Endometrial microvascular endothelial cells (primary cell): ENCODE data around the gene LENG8. TPM values are rescaled to one million over a fixed set of nuclear protein-coding genes. Genes with fewer than 3 reads are reported as not detected.
"Not testable (repeated sequence)": the region's sequence is repeated elsewhere in the genome, so short reads cannot be mapped to it uniquely, and the experiment has no call there.

ENCODE experiments used
- in situ Hi-C: cut with HindIII; loops from 2 replicates; pipeline ENCODE4 v1.10.0; 2017; ENCODE audit warnings: low sequenced_read_pairs, low pct_unique_long_range_greater_than_20kb; ENCODE audit errors: inconsistent ontology term
- total RNA-seq: library from RNA; depleted of rRNA; stranded (reverse); fragments of >200 nt; gene quantifications from one replicate; pipeline ENCODE4 v1.2.3, GENCODE V29; 2015; ENCODE audit errors: inconsistent ontology term

Gene LENG8
- total RNA-seq, 1 donor from 2014 or later, result 32.3 TPM

DNA sequence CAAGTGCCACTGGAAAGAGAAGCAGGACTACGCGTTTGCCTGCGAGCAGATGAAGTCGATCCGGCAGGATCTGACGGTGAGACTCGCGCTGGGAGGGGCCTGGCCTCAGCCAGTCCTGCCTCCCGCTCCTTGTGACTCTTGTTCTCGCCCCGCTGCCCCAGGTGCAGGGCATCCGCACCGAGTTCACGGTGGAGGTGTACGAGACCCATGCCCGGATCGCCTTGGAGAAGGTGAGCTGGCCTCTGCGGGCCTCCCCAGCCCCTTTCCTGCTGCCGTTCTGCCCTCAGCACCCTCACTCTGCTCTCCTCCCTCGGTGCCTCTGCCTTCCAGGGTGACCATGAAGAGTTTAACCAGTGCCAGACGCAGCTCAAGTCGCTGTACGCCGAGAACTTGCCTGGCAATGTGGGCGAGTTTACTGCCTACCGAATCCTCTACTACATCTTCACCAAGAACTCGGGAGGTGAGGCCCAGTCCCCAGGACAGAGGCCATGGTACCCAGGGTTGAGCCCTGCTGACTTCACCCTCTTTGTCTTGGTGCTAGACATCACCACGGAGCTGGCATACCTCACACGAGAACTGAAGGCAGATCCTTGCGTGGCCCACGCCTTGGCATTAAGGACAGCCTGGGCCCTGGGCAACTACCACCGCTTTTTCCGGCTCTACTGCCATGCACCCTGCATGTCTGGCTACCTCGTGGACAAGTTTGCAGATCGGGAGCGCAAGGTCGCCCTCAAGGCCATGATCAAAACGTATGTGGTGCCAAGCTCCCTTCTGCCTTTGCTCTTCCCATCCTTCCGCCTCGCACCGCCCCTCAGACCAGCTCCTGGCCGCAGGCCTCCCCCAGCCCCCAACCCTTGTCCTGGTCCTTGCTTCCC is 9.0 kb downstream of the LENG8 start:
- in situ Hi-C loops, result no loop called here

DNA sequence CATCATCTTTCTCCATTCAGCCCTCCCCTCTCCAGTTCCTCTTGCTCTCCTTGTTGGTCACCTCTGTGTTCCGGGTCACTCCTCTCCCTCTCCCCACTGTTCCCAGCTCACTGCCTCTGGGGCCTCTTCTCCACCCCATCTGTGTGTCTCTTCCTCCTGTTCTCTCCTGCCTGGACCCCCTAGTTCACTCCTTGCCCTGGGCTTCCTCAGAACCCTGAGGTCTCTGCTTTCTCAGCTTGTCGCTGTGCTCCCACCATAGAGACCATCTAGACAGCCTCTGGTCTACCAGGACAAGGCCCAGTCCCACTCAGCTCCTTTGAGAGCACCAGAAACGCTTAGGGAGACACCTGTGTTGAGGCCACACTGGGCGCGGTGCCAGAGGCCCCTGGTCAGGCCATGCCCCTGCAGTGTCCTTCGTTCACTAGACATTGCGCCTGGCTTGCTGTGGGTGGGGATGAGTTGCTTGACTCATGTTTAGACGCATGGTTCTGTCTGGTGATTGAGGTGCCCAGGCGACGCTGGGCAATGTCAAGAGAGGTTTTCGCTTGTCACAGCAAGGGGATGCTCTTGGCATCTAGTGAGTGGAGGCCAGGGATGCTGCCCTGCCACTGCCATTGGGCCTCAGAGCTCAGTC is 9.8 kb downstream of the LENG8 start:
- in situ Hi-C loops, result no loop called here

DNA sequence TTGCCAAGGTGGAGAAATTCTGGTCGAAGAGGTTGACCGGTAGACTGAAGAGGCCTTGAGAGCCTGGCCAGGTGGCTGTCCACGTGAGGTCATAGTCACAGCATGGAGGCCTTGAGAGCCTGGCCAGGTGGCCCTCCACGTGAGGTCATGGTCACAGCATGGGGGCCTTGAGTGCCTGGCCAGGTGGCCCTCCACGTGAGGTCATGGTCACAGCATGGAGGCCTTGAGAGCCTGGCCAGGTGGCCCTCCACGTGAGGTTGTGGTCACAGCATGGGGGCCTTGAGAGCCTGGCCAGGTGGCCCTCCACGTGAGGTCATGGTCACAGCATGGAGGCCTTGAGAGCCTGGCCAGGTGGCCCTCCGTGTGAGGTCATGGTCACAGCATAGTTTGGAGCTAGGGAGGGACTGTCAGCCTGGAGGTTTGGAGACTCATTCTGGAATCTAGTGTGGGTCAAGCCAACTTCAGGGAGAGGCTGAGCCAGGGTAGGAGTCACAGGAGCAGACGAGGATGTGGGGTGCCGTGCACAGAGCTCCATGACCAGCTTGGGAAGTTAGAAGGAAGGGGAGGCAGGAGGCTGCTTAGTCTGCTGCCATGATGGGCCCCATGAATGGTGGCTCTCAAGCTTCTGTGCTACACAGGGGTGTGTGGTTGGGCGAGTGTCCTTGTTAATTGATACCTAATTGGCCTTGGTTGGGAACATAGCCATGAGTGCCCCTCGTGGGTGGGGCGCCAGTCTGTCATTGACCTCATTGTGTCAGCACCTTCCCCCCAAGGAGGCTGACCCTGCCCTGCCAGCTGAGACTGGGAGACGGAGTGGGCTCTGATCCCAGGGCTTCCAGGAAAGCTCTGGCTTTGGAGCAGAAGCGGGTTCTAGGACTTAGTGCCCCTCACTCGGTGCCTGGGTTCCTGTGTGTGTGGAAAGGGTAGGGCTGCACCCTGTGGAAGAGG is 10.6 kb downstream of the LENG8 start:
- in situ Hi-C loops, result no loop called here

DNA sequence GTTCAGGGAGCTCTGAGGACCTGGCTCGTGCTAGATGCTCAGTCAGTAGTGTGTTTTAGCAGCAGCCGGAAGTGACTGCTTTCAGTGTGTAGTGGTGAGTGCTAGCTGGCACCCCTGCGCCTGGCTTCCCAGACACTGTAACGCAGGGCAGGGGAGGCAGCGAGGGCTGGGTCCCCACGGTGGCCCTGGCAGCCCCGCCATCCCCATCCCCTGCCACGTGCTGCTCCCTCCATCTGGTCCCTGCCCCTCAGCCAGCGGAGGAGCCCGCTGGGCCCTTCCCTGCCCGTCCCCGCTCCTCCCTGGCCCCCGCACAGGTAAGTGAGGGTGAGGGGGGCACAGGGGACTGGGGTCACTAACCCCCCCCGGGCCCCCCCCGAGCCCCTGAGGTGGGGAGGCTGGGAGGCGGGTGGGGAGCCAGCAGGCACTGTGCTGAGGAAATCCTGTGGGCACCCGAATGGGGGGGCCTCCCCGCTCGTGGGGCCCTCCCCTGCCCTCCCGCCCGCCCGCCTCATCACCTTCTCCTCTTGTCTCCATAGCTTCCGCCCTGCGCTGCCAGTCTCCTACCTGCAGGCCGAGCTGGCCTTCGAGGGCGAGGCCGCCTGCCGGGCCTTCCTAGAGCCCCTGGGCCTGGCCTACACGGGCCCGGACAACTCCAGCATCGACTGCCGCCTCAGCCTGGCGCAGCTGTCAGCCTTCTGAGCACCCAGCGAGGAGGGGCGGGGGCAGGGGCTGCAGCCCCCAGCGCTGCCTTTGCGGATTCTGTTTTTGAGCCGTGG is 11.4 kb downstream of the LENG8 start:
- in situ Hi-C loops, result no loop called here

DNA sequence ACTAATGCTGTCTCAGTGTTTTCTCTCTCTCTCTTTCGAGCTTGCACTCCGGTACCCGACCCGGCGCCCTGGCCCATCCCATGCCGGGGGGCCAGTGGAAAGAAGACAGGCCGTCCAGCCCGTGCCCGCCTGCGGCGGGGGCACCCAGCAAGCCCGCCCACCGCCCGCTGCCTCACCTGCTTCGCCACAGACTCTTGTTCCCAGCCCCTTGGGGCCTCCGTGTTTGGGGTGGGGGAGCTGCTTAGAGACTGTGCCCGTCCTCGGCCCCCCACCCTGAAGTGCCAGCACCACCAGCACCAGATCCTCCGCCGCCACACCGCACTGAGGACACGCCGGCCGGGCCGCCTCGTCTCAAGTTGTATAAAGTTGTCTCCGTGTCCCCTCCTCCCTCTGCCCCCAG is 12.2 kb downstream of the LENG8 start:
- in situ Hi-C loops, result no loop called here

- in situ Hi-C loops, result no loop called here
Observed at GRCh38 chr19:54461613-54462012, 12.6 kb downstream of the LENG8 start.

DNA sequence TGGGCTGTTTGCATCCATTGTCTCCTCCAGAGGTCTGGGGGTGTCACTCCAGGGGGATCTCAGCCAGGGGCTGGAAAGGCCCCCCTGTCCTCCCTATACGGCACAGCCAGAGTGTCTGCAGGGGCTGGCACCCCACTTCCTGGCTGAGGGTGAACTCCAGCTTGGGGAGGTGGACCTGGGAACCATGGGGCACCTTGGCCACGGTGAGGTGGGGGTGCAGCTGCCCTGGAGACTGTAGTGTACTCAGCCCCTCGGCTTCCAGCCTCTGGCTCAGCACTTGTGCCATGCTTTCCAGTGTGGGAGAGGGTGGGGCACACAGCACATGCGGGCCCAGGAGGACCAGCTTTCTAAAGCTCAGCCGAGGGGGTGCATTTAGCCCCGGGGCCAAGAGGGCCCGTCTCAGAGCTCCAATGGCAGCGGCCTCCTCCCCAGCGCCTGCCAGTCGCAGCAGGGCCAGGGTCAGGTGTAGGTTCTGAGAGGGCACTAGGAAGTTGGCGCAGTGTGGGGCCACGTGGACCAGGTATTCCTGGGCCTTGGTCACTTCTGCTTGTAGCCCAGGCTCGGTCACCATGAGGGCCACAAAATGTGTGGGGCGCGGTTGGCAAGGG is 13.2 kb downstream of the LENG8 start:
- in situ Hi-C loops, result no loop called here

- in situ Hi-C loops, result no loop called here
Observed at GRCh38 chr19:54462655-54463530, 13.9 kb downstream of the LENG8 start.

GRCh38 chr19:54463531-54464043 is 14.6 kb downstream of the LENG8 start, which contains the start of gene LENG9:
Gene LENG9 (minus strand): TSS chr19:54463778. CDS start chr19:54463526, 252 bp downstream.
- in situ Hi-C loops, result no loop called here

DNA sequence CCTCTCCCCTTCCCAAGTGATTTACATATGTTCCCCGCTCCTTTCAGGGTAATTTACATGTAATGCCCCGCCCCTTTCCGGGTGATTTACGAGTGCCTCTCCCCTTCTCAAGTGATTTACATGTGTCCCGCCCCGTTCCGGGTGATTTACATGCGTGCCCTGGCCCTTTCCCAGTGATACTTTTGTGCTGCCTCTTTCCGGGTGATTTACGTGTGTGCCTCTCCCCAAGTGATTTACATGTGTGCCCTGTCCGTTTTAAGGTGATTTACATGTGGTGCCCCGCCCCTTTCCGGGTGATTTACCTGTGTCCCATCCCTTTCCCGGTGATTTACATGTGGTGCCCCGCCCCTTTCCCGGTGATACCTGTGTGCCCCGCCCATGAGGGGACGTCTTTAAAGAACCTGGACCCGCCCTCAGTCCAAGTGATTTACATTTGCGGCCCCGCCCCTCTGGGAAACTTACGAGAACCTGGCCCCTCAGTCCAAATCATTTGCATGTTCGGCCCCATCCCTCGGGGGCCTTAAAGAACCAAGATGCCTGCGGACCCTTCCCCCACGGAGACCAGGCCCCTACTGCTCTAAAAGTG is 15.1 kb downstream of the LENG8 start:
- in situ Hi-C loops, result no loop called here

- in situ Hi-C loops, result no loop called here
Observed at GRCh38 chr19:54464630-54465425, 15.8 kb downstream of the LENG8 start.

GRCh38 chr19:54465426-54466109 is 16.6 kb downstream of the LENG8 start:
- in situ Hi-C loops, result no loop called here

- in situ Hi-C loops, result not testable (repeated sequence)
Observed at GRCh38 chr19:54466110-54466480, 17.1 kb downstream of the LENG8 start.

- in situ Hi-C loops, result no loop called here
Observed at GRCh38 chr19:54469496-54469934, 20.5 kb downstream of the LENG8 start.

- in situ Hi-C loops, result no loop called here
Observed at GRCh38 chr19:54470276-54470887, 21.4 kb downstream of the LENG8 start.
